Heart left ventricle (tissue), 13 donors: Measurements from ENCODE around the gene DTD2.

Experiments used
- POLR2A ChIP-seq, 2 donors: fragments of 450-650 bp; IDR thresholded peaks; one replicate each; pipeline ENCODE4 v1.6.1; 2017; ENCODE audit warnings: antibody characterized with exemption in 2 of 2, mild to moderate bottlenecking in 2 of 2, moderate library complexity in 2 of 2
- TF ChIP-seq, protein P1 (sequence below), 12 donors: fragments of 200-600 bp; sonication (generic) in 4 of 12; IDR thresholded peaks; one replicate each; pipeline versions ENCODE4 v1.5.0 to v1.8.0; 2018 to 2022; ENCODE audit warnings: antibody characterized with exemption in 12 of 12, mild to moderate bottlenecking in 5 of 12
- donor health status: ischemic (EF 13 %, LVEDD 7.1; RV severe dilation, severe dysfunction).
- donor health status: DM: no; HTN: yes; CAD: no.
- donor health status: DM: no; HTN: no; CAD: no.
- donor health status: ischemic (EF 25% LVEDD 6.9; RV normal size, moderate dysfunction).
- donor health status: ischemic (EF 25% LVEDD 5.7; RV mildly dilated, moderate dysfunction).
- donor health status: ischemic (EF 35%, LVEDD 5.7; RV mildly dilated, moderate dysfunction).
- donor health status: nonischemic (EF 11% LVEDD 7.7; RV severe dilation, severe dysfunction).
- donor health status: DM: yes; HTN: yes; CAD: no.
- donor health status: PGD.
- donor health status: ischemic (EF 29% LVEDD 5.4; RV normal size, mild dysfunction).
- donor health status: nonischemic (EF 23%, LVEDD 6.1; RV moderate dilation, normal function).

DNA sequence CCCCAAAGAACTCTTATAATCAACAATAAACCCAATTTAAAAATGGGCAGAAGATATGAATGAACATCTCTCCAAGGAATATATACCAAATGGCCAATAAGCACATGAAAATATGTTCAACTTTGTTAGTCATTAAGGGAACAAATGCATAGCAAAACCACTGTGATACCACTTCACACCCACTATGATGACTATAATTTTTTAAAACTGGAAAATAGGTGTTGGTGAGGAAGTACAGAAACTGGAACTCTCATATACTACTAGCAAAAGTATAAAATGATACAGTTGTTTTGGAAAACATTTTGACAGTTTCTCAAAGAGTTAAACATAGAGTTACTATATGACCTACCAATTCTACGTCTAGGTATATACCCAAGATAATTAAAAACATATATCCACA is 27.5 kb downstream of the DTD2 start:
- no peak for TF ChIP-seq POLR2A (IDR thresholded peaks at IDR 0.05)
- TF ChIP-seq, protein P1, sequence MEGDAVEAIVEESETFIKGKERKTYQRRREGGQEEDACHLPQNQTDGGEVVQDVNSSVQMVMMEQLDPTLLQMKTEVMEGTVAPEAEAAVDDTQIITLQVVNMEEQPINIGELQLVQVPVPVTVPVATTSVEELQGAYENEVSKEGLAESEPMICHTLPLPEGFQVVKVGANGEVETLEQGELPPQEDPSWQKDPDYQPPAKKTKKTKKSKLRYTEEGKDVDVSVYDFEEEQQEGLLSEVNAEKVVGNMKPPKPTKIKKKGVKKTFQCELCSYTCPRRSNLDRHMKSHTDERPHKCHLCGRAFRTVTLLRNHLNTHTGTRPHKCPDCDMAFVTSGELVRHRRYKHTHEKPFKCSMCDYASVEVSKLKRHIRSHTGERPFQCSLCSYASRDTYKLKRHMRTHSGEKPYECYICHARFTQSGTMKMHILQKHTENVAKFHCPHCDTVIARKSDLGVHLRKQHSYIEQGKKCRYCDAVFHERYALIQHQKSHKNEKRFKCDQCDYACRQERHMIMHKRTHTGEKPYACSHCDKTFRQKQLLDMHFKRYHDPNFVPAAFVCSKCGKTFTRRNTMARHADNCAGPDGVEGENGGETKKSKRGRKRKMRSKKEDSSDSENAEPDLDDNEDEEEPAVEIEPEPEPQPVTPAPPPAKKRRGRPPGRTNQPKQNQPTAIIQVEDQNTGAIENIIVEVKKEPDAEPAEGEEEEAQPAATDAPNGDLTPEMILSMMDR (IDR thresholded peaks at IDR 0.05): no peak
